HG03095 (cell line): ENCODE measurements around the gene ADAMTS14.
"Not testable (repeated sequence)": the region's sequence is repeated elsewhere in the genome, so short reads cannot be mapped to it uniquely, and the experiment has no call there.

ENCODE experiments used
- ATAC-seq: cut with Tn5 transposase; IDR thresholded peaks from one replicate; pipeline ENCODE4 v1.9.1; 2021; ENCODE audit warnings: moderate library complexity; ENCODE audit not compliant: unreplicated experiment

ADAMTS14 gene

GRCh38 chr10:70672165-70673042 lies at the start of gene ADAMTS14:
Gene ADAMTS14 (plus strand): TSS chr10:70672506. CDS start chr10:70672803, 297 bp downstream.
- no peak for ATAC-seq

DNA sequence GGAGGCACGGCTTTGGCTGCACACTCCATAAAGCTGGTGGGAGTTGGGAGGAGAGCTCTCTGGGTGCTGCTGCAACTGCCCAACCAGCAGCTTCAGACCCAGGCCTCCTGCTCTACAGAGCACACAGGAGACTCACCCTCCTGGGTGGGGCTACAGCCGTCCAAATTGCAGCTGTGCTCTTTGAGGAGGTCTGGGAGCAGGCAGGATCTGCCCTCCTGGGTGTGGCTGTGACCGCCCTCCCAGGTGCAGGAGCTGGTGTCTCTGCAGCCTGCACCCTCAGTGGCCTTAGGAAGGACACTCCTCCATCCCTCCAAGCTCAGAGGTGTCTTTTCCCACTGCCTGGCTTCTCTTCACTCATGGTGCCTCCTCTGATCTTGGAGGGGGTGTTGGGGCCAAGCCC lies 49.8 kb upstream of the ADAMTS14 start:
- ATAC-seq, result no peak

DNA sequence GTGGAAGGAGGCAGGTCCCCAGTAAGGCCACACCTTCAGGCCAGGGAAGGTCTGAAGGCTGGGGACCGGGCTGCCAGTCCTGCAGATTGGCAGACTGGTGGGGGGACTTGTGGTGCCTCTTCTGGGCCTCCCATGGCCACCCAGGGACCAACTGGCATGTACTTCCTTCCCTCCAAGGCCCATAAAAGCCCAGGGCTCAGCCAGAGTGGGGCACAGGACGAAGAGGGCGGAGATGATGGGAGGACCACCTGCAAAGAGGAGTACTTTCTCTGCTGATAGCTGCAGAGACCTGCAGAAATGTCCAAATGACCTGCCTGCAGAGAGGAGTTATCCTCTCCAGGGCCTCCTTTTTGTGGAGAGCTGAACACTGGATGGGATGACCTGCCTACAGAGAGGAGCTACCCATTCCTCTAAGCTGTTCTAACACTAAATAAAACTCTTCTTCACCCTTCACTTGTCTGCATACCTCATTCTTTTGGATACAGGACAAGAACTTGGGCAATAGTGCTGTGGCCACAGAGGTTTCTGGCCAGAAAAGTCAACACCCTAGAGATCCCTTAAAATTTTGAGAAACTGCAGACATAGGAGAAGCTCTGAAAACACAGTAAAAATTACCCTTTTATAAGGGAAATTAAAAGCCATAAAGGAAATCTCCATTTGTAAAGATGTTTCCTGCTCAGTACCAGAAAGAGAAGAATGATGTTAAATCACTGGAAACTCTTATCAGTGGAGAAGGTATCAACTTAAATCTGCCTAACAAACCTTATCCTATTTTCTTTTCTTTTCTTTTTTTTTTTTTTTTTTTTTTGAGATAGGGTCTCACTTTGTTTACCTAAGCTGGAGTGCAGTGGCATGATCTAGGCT lies 49.1 kb upstream of the ADAMTS14 start:
- ATAC-seq, result no peak

GRCh38 chr10:70626056-70626455 lies 46.2 kb upstream of the ADAMTS14 start:
- no peak for ATAC-seq

DNA sequence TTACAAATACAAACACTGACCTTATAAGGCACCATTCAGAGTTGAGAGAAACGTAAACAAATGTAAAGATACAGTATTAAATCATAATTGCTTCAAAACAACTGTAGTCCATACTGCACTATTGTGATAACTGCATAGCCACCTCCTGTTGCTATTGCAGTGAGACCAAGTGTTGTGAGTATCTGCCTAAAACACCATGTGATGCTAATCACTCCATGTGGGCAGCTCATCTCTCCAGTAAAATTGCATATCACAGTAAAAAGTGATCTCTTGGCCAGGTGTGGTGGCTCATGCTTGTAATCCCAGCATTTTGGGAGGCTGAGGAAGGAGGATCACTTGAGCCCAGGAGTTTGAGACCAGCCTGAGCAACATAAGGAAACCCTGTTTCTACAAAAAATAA lies 43.0 kb upstream of the ADAMTS14 start:
- ATAC-seq, result no peak

DNA sequence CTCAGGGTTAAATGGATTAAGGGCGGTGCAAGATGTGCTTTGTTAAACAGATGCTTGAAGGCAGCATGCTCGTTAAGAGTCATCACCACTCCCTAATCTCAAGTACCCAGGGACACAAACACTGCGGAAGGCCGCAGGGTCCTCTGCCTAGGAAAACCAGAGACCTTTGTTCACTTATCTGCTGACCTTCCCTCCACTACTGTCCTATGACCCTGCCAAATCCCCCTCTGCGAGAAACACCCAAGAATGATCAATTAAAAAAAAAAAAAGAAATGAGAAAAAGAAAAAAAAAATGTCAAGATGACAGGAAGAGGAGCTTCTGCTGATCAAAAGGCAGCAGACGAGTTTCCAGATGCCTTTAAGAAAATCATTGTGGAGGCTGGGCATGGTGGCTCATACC lies 40.6 kb upstream of the ADAMTS14 start:
- not testable (repeated sequence) for ATAC-seq

GRCh38 chr10:70634011-70634410 lies 38.3 kb upstream of the ADAMTS14 start:
- ATAC-seq, result no peak

- ATAC-seq, result not testable (repeated sequence)
Measured at GRCh38 chr10:70634515-70634914, 37.8 kb upstream of the ADAMTS14 start.

DNA sequence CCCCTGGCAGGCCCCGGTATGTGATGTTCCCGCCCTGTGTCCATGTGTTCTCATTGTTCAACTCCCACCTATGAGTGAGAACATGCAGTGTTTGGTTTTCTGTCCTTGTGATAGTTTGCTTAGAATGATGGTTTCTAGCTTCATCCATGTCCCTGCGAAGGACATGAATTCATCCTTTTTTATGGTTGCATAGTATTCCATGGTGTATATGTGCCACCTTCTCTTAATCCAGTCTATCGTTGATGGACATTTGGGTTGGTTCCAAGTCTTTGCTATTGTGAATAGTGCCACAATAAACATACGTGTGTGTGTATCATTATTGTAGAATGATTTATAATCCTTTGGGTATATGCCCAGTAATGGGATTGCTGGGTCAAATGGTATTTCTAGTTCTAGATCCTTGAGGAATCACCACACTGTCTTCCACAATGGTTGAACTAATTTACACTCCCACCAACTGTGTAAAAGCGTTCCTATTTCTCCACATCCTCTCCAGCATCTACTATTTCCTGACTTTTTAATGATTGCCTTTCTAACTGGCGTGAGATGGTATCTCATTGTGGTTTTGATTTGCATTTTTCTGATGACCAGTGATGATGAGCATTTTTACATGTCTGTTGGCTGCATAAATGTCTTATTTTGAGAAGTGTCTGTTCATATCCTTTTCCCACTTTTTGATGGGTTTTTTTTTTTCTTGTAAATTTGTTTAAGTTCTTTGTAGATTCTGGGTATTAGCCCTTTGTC lies 32.5 kb upstream of the ADAMTS14 start:
- ATAC-seq, result not testable (repeated sequence)

GRCh38 chr10:70643272-70643671 lies 29.0 kb upstream of the ADAMTS14 start:
- not testable (repeated sequence) for ATAC-seq

DNA sequence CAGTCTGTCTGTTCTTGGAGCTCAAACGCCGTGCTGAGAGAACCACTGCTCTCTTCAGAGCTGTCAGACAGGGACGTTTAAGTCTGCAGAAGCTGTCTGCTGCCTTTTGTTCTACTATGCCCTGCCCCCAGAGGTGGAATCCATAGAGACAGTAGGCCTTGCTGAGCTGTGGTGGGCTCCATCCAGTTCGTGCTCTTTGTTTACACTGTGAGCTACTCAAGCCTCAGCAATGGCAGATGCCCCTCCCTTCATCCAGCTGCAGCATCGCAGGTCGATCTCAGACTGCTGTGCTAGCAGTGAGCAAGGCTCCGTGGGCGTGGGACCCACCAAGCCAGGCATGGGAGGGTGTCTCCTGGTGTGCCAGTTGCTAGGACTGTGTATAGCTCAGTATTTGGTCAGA lies 27.3 kb upstream of the ADAMTS14 start:
- ATAC-seq, result not testable (repeated sequence)

DNA sequence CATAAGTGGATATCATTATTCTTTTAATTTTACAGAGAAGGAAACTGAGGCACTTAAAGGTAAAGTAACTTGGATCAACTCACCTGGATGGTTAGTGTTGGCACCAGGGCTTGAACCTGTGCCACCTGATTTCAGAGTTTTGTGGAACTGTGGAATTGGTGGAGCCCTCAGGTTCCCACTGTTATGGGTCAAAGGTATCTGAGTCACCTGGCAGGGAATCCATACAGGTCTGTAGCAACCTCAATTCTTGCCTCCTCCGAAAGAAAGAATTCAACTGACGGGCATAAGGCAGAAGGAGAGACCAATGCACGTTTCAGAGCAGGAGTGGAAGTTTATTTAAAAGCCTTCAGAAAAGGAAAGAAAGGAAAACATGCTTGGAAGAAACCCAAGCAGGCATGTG lies 25.2 kb upstream of the ADAMTS14 start:
- ATAC-seq, result no peak

- ATAC-seq, result no peak
Measured at GRCh38 chr10:70648427-70648826, 23.9 kb upstream of the ADAMTS14 start.

GRCh38 chr10:70649526-70649925 lies 22.8 kb upstream of the ADAMTS14 start:
- ATAC-seq, result no peak

DNA sequence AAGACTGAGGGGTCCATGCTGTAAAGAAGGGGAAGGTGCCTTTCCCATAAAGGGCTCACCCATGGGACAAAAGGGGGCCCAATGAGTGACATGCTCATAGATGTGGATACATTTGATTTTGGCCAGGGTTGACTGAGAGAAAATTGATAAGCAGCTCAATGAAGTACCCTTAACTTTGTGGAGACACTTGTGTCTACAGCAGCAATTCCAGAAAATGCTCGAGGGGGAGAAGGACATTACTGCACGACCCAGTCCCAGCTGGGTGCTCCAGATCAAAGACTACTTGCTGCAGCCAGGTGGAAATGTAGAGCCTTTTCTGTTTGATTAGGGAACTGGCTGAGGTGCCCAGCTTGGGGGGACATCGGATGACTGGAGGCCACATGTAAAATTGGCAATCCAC lies 22.2 kb upstream of the ADAMTS14 start:
- no peak for ATAC-seq

DNA sequence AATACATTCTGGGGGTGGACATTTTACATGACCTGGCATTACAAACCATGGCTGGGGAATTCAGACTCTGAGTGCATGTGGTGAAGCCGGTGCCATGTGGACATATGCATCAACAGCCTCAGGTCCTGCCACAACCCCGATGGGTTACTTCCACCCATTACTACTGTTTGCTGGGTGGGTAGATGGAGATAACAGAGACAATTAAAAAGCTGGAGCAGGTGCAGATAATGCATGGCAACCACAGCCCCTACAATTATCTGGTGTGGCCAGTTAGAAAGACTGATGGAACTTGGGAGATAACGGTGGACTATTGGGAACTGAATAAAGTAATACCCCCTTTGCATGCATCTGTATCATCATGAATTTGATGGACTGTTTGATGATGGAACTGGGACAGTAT lies 21.6 kb upstream of the ADAMTS14 start:
- no peak for ATAC-seq

- no peak for ATAC-seq
Measured at GRCh38 chr10:70651661-70652060, 20.6 kb upstream of the ADAMTS14 start.

DNA sequence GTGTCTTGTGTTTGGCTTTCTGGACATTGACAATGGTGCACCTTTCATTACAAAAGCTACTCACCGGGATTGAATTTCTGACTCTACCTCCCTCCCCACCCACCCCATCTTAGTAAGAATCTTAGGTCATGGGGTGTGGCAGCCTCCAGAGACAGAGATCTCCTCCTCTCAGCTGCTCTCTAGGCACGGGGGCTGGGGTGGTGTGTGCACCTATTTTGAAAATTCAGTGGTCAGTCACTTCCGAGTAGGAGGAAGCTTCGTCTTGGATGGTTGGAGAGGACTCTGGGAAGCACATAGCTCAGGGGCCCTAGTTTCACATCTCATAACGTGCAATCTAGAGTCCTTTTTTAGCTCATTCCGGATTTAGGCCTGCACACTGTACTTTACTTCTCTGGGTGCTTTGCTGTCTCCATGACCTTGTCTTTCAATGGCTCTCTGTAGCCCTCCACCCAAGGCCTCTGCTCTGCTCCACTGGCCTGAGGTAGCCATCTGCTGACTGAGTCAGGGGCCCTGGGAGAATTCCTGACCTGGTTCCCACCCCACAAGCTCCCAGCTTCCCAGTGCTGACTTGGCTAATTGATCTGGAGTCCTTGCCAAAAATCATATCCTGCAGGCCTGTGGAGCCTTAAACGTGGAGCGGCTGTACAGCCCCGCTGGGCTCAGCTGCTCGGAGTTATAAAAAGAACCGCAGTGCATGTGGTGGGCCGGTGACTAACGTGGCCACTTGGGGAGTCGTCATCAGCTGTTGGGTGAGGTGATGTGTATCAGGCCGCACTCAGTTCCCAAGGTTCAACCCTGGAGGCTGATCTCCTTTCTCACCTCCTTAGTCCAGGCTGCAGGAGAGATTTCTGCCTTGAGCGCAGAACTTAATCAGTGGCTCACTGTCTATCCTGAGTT lies 19.3 kb upstream of the ADAMTS14 start:
- no peak for ATAC-seq

DNA sequence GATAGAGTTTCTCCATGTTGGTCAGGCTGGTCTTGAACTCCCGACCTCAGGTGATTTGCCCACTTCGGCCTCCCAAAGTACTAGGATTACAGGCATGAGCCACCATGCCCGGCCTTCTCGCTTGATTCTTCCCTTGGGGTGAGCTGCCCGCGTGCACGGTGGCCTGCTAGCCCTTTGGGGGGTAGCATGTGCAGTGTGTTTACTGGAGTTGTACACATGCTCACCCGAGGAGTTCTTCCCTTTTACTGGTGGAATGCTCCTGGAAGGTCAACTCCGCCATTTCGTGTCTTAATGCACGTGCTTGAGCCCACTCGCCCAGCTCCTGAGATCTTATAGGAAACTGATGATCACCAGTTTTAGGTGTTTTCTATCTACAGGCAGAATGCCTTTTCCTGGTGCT lies 17.0 kb upstream of the ADAMTS14 start:
- no peak for ATAC-seq

GRCh38 chr10:70656489-70656888 lies 15.8 kb upstream of the ADAMTS14 start:
- peak; percentile 84 for ATAC-seq
